ENCODE measurements around the gene DNAAF5.
"Not testable (repeated sequence)": the region's sequence is repeated elsewhere in the genome, so short reads cannot be mapped to it uniquely, and the experiment has no call there.

Gene DNAAF5

DNA sequence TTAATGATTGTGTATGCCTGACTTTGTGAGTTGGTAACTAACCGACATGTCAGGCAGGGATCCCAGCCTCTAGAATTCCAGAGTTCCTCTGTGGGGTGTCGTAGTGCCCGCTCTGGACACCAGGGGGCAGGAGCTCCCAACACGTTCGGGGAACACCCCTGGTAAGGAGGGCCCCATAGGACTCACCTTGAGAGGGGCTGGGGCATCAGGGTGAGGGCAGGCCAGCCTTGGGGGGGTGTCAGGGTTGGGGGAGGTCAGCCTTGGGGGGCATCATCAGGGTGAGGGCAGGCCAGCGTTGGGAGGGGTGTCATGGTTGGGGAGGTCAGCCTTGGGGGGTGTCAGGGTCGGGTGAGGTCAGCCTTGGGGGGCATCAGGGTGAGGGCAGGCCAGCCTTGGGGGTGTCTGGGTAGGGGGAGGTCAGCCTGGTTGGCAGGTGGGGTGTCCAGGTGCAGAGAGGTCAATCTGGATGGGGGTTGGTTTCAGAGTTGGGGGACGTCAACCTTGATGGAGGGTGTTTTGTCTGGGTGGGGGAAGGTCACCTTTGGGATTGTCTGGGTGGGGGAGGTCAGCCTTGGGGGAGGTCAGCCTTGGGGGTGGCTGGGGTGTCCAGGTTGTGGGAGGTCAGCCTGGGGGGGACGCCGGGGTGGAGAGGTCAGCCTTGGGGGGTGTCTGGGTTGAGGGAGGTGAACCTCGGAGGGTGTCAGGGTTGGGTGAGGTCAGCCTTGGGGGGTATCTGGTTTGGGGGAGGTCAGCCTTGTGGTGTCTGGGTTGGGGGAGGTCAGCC is 60.2 kb downstream of the DNAAF5 start:
- no peak for DNase-seq (ENCODE audit: low read depth)
- TF ChIP-seq, protein P1, sequence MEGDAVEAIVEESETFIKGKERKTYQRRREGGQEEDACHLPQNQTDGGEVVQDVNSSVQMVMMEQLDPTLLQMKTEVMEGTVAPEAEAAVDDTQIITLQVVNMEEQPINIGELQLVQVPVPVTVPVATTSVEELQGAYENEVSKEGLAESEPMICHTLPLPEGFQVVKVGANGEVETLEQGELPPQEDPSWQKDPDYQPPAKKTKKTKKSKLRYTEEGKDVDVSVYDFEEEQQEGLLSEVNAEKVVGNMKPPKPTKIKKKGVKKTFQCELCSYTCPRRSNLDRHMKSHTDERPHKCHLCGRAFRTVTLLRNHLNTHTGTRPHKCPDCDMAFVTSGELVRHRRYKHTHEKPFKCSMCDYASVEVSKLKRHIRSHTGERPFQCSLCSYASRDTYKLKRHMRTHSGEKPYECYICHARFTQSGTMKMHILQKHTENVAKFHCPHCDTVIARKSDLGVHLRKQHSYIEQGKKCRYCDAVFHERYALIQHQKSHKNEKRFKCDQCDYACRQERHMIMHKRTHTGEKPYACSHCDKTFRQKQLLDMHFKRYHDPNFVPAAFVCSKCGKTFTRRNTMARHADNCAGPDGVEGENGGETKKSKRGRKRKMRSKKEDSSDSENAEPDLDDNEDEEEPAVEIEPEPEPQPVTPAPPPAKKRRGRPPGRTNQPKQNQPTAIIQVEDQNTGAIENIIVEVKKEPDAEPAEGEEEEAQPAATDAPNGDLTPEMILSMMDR (IDR thresholded peaks at IDR 0.05; ENCODE audit: control insufficient read depth, insufficient read depth, low read depth, low read length, missing control alignments) = peak; percentile 94
- H3K4me3 ChIP-seq (ENCODE audit: control insufficient read depth, low read depth, low read length) = no peak overlapping the region

DNA sequence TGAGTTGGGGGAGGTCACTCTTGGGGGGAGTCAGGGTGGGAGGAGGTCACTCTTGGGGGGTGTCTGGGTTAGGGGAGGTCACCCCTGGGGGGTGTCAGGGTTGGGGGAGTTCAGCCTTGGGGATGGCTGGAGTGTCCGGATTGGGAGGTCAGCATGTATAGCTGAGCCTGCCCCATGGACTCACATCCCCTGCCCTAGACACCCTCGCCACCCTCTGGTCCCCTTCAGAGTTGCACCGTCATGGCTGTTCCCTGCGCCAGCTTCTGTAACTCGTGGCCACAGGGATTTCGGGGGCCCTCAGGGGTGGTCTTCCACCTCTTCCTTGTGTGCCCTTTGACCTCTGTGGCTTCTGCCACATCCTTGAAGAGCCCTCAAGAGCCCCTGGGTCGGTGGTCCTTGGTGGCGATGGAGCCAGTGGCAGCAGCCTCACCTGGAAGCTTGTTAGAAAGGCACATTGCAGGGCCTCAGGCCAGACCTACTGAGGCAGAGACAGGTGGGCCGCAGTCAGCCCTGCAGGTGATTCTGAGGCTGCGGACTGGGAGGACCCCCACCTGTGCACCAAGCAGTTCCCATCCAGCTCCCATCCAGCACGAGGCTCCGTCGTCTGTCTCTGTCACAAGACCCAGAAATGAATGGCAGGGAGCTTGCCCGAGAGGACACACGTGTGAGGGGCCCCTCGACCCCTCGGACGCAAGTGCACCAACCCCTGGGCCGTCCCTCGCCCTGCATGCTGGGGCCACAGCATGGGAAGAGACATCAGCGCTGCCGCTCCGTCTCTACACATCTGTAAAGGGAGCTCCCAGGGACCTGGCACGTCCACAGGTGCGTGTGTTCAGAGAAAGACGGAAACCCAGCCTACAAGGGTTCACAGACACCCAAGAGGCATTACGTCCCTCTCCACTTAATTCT is 61.1 kb downstream of the DNAAF5 start:
- DNase-seq (ENCODE audit: low read depth) = no peak
- TF ChIP-seq, protein P1 (IDR thresholded peaks at IDR 0.05; ENCODE audit: control insufficient read depth, insufficient read depth, low read depth, low read length, missing control alignments) = no peak
- no peak overlapping the region for H3K4me3 ChIP-seq (ENCODE audit: control insufficient read depth, low read depth, low read length)

DNA sequence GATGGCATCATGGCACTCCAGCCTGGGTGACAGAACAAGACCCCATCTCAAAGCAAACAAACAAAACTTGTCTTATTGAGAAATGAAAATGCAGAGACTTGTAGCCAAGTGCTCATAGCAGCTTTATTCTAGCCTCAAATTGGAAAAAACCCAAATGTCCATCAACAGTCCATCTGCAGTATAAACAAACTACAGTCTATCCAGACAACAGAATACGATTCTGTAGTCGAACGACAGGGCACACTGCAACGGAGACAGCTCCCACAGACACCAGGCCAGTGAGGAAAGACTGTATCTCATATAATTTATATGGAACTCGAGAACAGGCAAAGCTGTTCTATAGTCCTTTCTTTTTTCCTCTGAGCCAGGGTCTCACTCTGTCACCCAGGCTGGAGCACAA is 65.0 kb downstream of the DNAAF5 start:
- DNase-seq (ENCODE audit: low read depth) = no peak
- no peak overlapping the region for H3K4me3 ChIP-seq (ENCODE audit: control insufficient read depth, low read depth, low read length)
- TF ChIP-seq, protein P1 (IDR thresholded peaks at IDR 0.05; ENCODE audit: control insufficient read depth, insufficient read depth, low read depth, low read length, missing control alignments) = no peak

DNA sequence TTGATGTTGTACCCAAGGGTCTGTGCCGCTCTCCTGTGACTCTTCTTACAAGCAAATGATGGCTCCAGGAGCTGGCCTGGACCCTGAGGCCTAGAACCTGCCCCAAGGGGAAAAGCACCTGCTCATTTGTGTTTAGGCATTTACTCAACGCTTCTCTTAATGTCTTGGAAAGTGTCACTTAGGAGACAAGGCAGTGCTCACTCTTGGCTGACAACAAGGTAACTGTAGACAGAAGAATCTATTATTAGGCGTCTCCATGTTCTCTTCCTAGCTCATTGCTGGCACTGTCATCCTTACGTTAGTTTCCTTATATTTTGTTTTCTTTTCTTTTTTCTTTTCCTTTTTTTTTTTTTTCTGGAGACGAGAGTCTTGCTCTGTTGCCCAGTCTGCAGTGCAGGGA is 67.7 kb downstream of the DNAAF5 start:
- H3K4me3 ChIP-seq (ENCODE audit: control insufficient read depth, low read depth, low read length) = no peak overlapping the region
- TF ChIP-seq, protein P1 (IDR thresholded peaks at IDR 0.05; ENCODE audit: control insufficient read depth, insufficient read depth, low read depth, low read length, missing control alignments) = no peak

DNA sequence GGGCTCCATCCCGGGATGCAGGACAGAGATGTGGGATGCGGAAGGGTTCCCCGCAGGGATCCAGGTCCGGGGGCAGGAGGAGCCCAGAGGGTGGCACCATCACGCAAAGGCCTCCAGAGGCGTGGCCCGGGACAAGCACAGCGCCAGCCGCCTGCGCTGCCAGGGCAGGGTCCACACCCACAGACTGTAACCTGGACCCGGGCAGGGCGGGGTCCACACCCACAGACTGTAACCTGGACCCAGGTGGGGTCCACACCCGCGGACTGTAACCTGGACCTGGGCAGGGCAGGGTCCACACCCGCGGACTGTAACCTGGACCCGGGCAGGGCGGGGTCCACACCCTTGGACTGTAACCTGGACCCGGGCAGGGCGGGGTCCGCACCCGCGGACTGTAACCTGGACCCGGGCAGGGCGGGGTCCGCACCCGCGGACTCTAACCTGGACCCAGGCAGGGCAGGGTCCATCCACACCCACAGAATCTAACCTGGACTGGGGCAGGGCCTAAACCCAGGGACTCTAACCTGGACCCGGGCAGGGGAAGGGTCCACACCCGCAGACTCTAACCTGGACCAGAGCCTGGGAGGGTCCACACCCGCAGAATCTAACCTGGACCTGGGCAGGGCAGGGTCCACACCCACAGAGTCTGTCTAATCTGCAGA is 68.3 kb downstream of the DNAAF5 start:
- H3K4me3 ChIP-seq (ENCODE audit: control insufficient read depth, low read depth, low read length) = no peak overlapping the region
- TF ChIP-seq, protein P1 (IDR thresholded peaks at IDR 0.05; ENCODE audit: control insufficient read depth, insufficient read depth, low read depth, low read length, missing control alignments) = no peak
- DNase-seq (ENCODE audit: low read depth) = no peak

More for the DNA sequence above, 67.7 kb downstream of the DNAAF5 start:
- DNase-seq (ENCODE audit: low read depth) = no peak

DNA sequence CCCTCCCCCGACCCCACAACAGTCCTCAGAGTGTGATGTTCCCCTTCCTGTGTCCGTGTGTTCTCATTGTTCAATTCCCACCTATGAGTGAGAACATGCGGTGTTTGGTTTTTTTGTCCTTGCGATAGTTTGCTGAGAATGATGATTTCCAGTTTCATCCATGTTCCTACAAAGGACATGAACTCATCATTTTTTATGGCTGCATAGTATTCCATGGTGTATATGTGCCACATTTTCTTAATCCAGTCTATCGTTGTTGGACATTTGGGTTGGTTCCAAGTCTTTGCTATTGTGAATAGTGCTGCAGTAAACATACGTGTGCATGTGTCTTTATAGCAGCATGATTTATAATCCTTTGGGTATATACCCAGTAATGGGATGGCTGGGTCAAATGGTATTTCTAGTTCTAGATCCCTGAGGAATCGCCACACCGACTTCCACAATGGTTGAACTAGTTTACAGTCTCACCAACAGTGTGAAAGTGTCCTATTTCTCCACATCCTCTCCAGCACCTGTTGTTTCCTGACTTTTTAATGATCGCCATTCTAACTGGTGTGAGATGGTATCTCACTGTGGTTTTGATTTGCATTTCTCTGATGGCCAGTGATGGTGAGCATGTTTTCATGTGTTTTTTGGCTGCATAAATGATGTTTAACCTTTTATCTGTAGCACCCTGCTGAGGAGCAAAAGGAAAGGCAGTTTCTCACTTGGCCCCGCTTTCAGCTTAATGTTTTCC is 70.1 kb downstream of the DNAAF5 start:
- H3K4me3 ChIP-seq (ENCODE audit: control insufficient read depth, low read depth, low read length) = not testable (repeated sequence)

More for the DNA sequence above, 70.1 kb downstream of the DNAAF5 start:
- DNase-seq (ENCODE audit: low read depth) = not testable (repeated sequence)
